ENCODE measurements around the gene C1QTNF9B.
A peak's percentile ranks its signal among the peaks of the same experiment; 100 is the strongest.
"Not testable (repeated sequence)": the region's sequence is repeated elsewhere in the genome, so short reads cannot be mapped to it uniquely, and the experiment has no call there.

C1QTNF9B gene

GRCh38 chr13:23897452-23897919 is at the start of gene C1QTNF9B:
Gene C1QTNF9B, minus strand, starts transcription at chr13:23897502.
- not testable (repeated sequence) for DNase-seq (ENCODE audit: low read depth)

GRCh38 chr13:23946900-23947299 is 49.6 kb upstream of the C1QTNF9B start:
- no peak for DNase-seq (ENCODE audit: low read depth)
- H3K4me3 ChIP-seq (ENCODE audit: low read depth, low read length), result no peak overlapping the region

More at GRCh38 chr13:23897452-23897919, at the start of gene C1QTNF9B:
- not testable (repeated sequence) for H3K4me3 ChIP-seq (ENCODE audit: low read depth, low read length)

GRCh38 chr13:23946067-23946466 is 48.8 kb upstream of the C1QTNF9B start:
- DNase-seq (ENCODE audit: low read depth), result no peak
- H3K4me3 ChIP-seq (ENCODE audit: low read depth, low read length), result no peak overlapping the region

- no peak for DNase-seq (ENCODE audit: low read depth)
- no peak overlapping the region for H3K4me3 ChIP-seq (ENCODE audit: low read depth, low read length)
These were observed 48.3 kb upstream of the C1QTNF9B start for GRCh38 chr13:23945612-23946011.

- DNase-seq (ENCODE audit: low read depth), result no peak
- no peak overlapping the region for H3K4me3 ChIP-seq (ENCODE audit: low read depth, low read length)
These were observed 43.9 kb upstream of the C1QTNF9B start for GRCh38 chr13:23941211-23941610.

- not testable (repeated sequence) for H3K4me3 ChIP-seq (ENCODE audit: low read depth, low read length); DNase-seq (ENCODE audit: low read depth)
These were observed 42.4 kb upstream of the C1QTNF9B start for GRCh38 chr13:23939666-23940065.

GRCh38 chr13:23934520-23934919 is 37.2 kb upstream of the C1QTNF9B start:
- DNase-seq (ENCODE audit: low read depth), result peak; percentile 51
- H3K4me3 ChIP-seq (ENCODE audit: low read depth, low read length), result no peak overlapping the region

GRCh38 chr13:23928985-23929384 is 31.7 kb upstream of the C1QTNF9B start:
- no peak overlapping the region for H3K4me3 ChIP-seq (ENCODE audit: low read depth, low read length)
- peak; percentile 67 for DNase-seq (ENCODE audit: low read depth)

GRCh38 chr13:23923031-23923430 is 25.7 kb upstream of the C1QTNF9B start:
- no peak overlapping the region for H3K4me3 ChIP-seq (ENCODE audit: low read depth, low read length)
- no peak for DNase-seq (ENCODE audit: low read depth)

GRCh38 chr13:23922005-23922932 is 25.0 kb upstream of the C1QTNF9B start:
- H3K4me3 ChIP-seq (ENCODE audit: low read depth, low read length), result no peak overlapping the region
- no peak for DNase-seq (ENCODE audit: low read depth)

GRCh38 chr13:23921451-23921888 is 24.2 kb upstream of the C1QTNF9B start:
- DNase-seq (ENCODE audit: low read depth), result no peak
- no peak overlapping the region for H3K4me3 ChIP-seq (ENCODE audit: low read depth, low read length)

GRCh38 chr13:23919006-23919405 is 21.7 kb upstream of the C1QTNF9B start:
- H3K4me3 ChIP-seq (ENCODE audit: low read depth, low read length), result no peak overlapping the region
- no peak for DNase-seq (ENCODE audit: low read depth)

- H3K4me3 ChIP-seq (ENCODE audit: low read depth, low read length), result no peak overlapping the region
- DNase-seq (ENCODE audit: low read depth), result no peak
These were observed 20.9 kb upstream of the C1QTNF9B start for GRCh38 chr13:23918208-23918607.

GRCh38 chr13:23915308-23915707 is 18.0 kb upstream of the C1QTNF9B start:
- H3K4me3 ChIP-seq (ENCODE audit: low read depth, low read length), result no peak overlapping the region
- DNase-seq (ENCODE audit: low read depth), result no peak

- DNase-seq (ENCODE audit: low read depth), result no peak
- no peak overlapping the region for H3K4me3 ChIP-seq (ENCODE audit: low read depth, low read length)
These were observed 15.2 kb upstream of the C1QTNF9B start for GRCh38 chr13:23912469-23912868.

- DNase-seq (ENCODE audit: low read depth), result no peak
- no peak overlapping the region for H3K4me3 ChIP-seq (ENCODE audit: low read depth, low read length)
These were observed 12.3 kb upstream of the C1QTNF9B start for GRCh38 chr13:23909606-23910005.

GRCh38 chr13:23905766-23906165 is 8.5 kb upstream of the C1QTNF9B start:
- DNase-seq (ENCODE audit: low read depth), result no peak
- no peak overlapping the region for H3K4me3 ChIP-seq (ENCODE audit: low read depth, low read length)

- no peak for DNase-seq (ENCODE audit: low read depth)
- H3K4me3 ChIP-seq (ENCODE audit: low read depth, low read length), result no peak overlapping the region
These were observed 6.6 kb upstream of the C1QTNF9B start for GRCh38 chr13:23903906-23904280.

GRCh38 chr13:23902975-23903905 is 5.9 kb upstream of the C1QTNF9B start:
- no peak overlapping the region for H3K4me3 ChIP-seq (ENCODE audit: low read depth, low read length)
- DNase-seq (ENCODE audit: low read depth), result no peak

- no peak overlapping the region for H3K4me3 ChIP-seq (ENCODE audit: low read depth, low read length)
- DNase-seq (ENCODE audit: low read depth), result peak; percentile 22
These were observed 4.1 kb upstream of the C1QTNF9B start for GRCh38 chr13:23901365-23901764.

All from skeletal muscle cell (primary cell).